ENCODE results near the gene TXNDC8. TPM values are rescaled to one million over a fixed set of nuclear protein-coding genes. Genes with fewer than 3 reads are reported as not detected.

The TXNDC8 gene
- total RNA-seq, 1 experiment from 2014 or later = not detected

GRCh38 chr9:110284211-110284844 lies 53.3 kb downstream of the TXNDC8 start:
- ATAC-seq (no peak), DNase-seq (no peak)
- no peaks in the 10 kb centered on the region for H3K9me3 ChIP-seq (ENCODE audit: low read length)
- BruUV-seq (replicated peaks) = no TSS peak
- H3K4me3 ChIP-seq (ENCODE audit: low read length) = no peak overlapping the region
- H3K9ac ChIP-seq (ENCODE audit: low read length) = no peak overlapping the region
- POLR2A ChIA-PET (ENCODE audit: unreplicated experiment) = no interaction called here
- H3K27me3 ChIP-seq (ENCODE audit: low read length) = no peaks in the 10 kb centered on the region
- no peak overlapping the region for H2AFZ ChIP-seq (ENCODE audit: low read length)
- intact Hi-C loops (cut with micrococcal nuclease) = no loop called here
- no peak overlapping the region for H3K4me2 ChIP-seq (ENCODE audit: low read length)
- no peaks in the 10 kb centered on the region for H3K79me2 ChIP-seq (ENCODE audit: low read length)
- H3K4me1 ChIP-seq (ENCODE audit: insufficient read depth, low read length) = peaks cover 11% of the 10 kb centered on the region
- CTCF ChIA-PET = no interaction called here
- no peaks in the 10 kb centered on the region for H3K9me2 ChIP-seq (replicated peaks; ENCODE audit: low read length)
- no peaks in the 10 kb centered on the region for H4K20me1 ChIP-seq (ENCODE audit: low read length)
- H3K36me3 ChIP-seq (ENCODE audit: low read depth, low read length) = no peaks in the 10 kb centered on the region
- TF ChIP-seq EZH2phosphoT487 (IDR thresholded peaks at IDR 0.05; ENCODE audit: borderline replicate concordance, low read length) (no peak), CTCF (conservative IDR thresholded peaks at IDR 0.05; ENCODE audit: low read depth, low read length) (no peak), EZH2 (IDR thresholded peaks at IDR 0.05; ENCODE audit: low read length, unreplicated experiment) (no peak)
- no peaks in the 10 kb centered on the region for H3F3A ChIP-seq (ENCODE audit: low read length, unreplicated experiment)
- H3K27ac ChIP-seq (ENCODE audit: low read length) = no peak overlapping the region

GRCh38 chr9:110283751-110284150 lies 53.9 kb downstream of the TXNDC8 start:
- no TSS peak for BruUV-seq (replicated peaks)
- Histone ChIP-seq H3K79me2 (ENCODE audit: low read length) (no peaks in the 10 kb centered on the region), H3F3A (ENCODE audit: low read length, unreplicated experiment) (no peaks in the 10 kb centered on the region), H3K27ac (ENCODE audit: low read length) (no peak overlapping the region), H3K4me2 (ENCODE audit: low read length) (no peak overlapping the region), H3K9me3 (ENCODE audit: low read length) (no peaks in the 10 kb centered on the region), H4K20me1 (ENCODE audit: low read length) (no peaks in the 10 kb centered on the region), H3K4me3 (ENCODE audit: low read length) (no peak overlapping the region), H3K9me2 (replicated peaks; ENCODE audit: low read length) (no peaks in the 10 kb centered on the region), H3K27me3 (ENCODE audit: low read length) (no peaks in the 10 kb centered on the region), H3K9ac (ENCODE audit: low read length) (no peak overlapping the region), H2AFZ (ENCODE audit: low read length) (no peak overlapping the region), H3K36me3 (ENCODE audit: low read depth, low read length) (no peaks in the 10 kb centered on the region), H3K4me1 (ENCODE audit: insufficient read depth, low read length) (peaks cover 14% of the 10 kb centered on the region)
- ChIA-PET CTCF (no interaction called here), POLR2A (ENCODE audit: unreplicated experiment) (no interaction called here)
- DNase-seq = peak; percentile 35
- TF ChIP-seq EZH2 (IDR thresholded peaks at IDR 0.05; ENCODE audit: low read length, unreplicated experiment) = no peak
- no peak for TF ChIP-seq EZH2phosphoT487 (IDR thresholded peaks at IDR 0.05; ENCODE audit: borderline replicate concordance, low read length)
- TF ChIP-seq CTCF (conservative IDR thresholded peaks at IDR 0.05; ENCODE audit: low read depth, low read length) = no peak
- ATAC-seq = no peak
- intact Hi-C loops (cut with micrococcal nuclease) = no loop called here

GRCh38 chr9:110282739-110283081 lies 55.0 kb downstream of the TXNDC8 start:
- no peak for TF ChIP-seq EZH2phosphoT487 (IDR thresholded peaks at IDR 0.05; ENCODE audit: borderline replicate concordance, low read length)
- no peak for TF ChIP-seq CTCF (conservative IDR thresholded peaks at IDR 0.05; ENCODE audit: low read depth, low read length)
- no peak for TF ChIP-seq EZH2 (IDR thresholded peaks at IDR 0.05; ENCODE audit: low read length, unreplicated experiment)
- ATAC-seq (no peak), DNase-seq (no peak)
- H3K27ac ChIP-seq (ENCODE audit: low read length) = no peak overlapping the region
- H3K27me3 ChIP-seq (ENCODE audit: low read length) = no peaks in the 10 kb centered on the region
- no peaks in the 10 kb centered on the region for H3K79me2 ChIP-seq (ENCODE audit: low read length)
- no peak overlapping the region for H2AFZ ChIP-seq (ENCODE audit: low read length)
- H3K4me1 ChIP-seq (ENCODE audit: insufficient read depth, low read length) = peaks cover 14% of the 10 kb centered on the region
- H3K4me3 ChIP-seq (ENCODE audit: low read length) = no peak overlapping the region
- H3F3A ChIP-seq (ENCODE audit: low read length, unreplicated experiment) = no peaks in the 10 kb centered on the region
- ChIA-PET POLR2A (ENCODE audit: unreplicated experiment) (no interaction called here), CTCF (no interaction called here)
- intact Hi-C loops (cut with micrococcal nuclease) = no loop called here
- H4K20me1 ChIP-seq (ENCODE audit: low read length) = no peaks in the 10 kb centered on the region
- H3K9me2 ChIP-seq (replicated peaks; ENCODE audit: low read length) = no peaks in the 10 kb centered on the region
- no peak overlapping the region for H3K9ac ChIP-seq (ENCODE audit: low read length)
- no peak overlapping the region for H3K4me2 ChIP-seq (ENCODE audit: low read length)
- BruUV-seq (replicated peaks) = no TSS peak
- H3K9me3 ChIP-seq (ENCODE audit: low read length) = no peaks in the 10 kb centered on the region
- H3K36me3 ChIP-seq (ENCODE audit: low read depth, low read length) = no peaks in the 10 kb centered on the region

Measured in PC-3 (cell line).